HAP-1 (cell line): ENCODE measurements around the gene H6PD.

Experiments
- DNase-seq, 2 experiments: peaks; one replicate each; pipeline ENCODE4 v3.0.0-alpha.2; 2016 to 2020; ENCODE audit warnings: low spot score in 2 of 2
- H3K27me3 ChIP-seq: fragments of 250-450 bp; sonication (Bioruptor Pico); 2 replicates; pipeline ENCODE4 v1.5.1; 2020; ENCODE audit warnings: low read depth, mild to moderate bottlenecking, moderate library complexity
- H3K36me3 ChIP-seq: fragments of 250-450 bp; sonication (Bioruptor Pico); replicated peaks from 2 replicates; pipeline ENCODE4 v1.5.1; 2020; ENCODE audit warnings: mild to moderate bottlenecking
- H3K4me1 ChIP-seq: fragments of 250-450 bp; sonication (Bioruptor Pico); 2 replicates; pipeline ENCODE4 v1.5.1; 2020; ENCODE audit warnings: mild to moderate bottlenecking
- H3K4me3 ChIP-seq: fragments of 250-450 bp; sonication (Bioruptor Pico); 2 replicates; pipeline ENCODE4 v1.5.1; 2020; ENCODE audit warnings: mild to moderate bottlenecking, moderate library complexity
- H3K9me3 ChIP-seq: fragments of 250-450 bp; sonication (Bioruptor Pico); 2 replicates; pipeline ENCODE4 v1.5.1; 2020; ENCODE audit warnings: mild to moderate bottlenecking, moderate library complexity
- in situ Hi-C: fragments of 300-500 bp; cut with MboI; formaldehyde crosslinking; loops from 3 replicates; pipeline ENCODE4 v1.14.3; 2020; ENCODE audit warnings: low sequenced_read_pairs, inconsistent platforms, mixed read lengths

H6PD gene

DNA sequence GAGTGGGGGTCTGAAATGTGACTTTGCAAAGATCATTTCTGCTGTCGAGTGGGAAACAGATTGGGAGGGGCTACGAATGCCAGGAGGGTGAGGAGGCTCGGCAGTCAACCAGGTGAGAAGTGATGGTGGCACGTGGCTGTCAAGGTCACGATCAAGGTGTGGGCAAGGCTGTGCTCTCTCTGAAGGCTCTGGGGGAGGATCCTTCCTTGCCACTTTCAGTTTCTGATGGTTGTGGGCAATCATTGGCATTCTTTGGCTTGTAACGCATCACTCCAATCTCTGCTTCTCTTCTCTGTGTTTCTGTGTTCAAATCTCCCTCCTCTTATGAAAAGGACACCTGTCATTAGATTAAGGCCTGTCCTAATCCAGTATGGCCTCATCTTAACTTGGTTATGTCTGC, 52.0 kb downstream of the H6PD start:
- Histone ChIP-seq H3K36me3 (no peaks in the 10 kb centered on the region), H3K9me3 (peaks cover 11% of the 10 kb centered on the region), H3K4me3 (no peak overlapping the region), H3K27me3 (no peaks in the 10 kb centered on the region), H3K4me1 (no peaks in the 10 kb centered on the region)
- in situ Hi-C loops: loop anchor here (10.0 kb wide), 1 partner anchor 168 kb away; no protein-coding TSS in a partner anchor
- DNase-seq: no peak

DNA sequence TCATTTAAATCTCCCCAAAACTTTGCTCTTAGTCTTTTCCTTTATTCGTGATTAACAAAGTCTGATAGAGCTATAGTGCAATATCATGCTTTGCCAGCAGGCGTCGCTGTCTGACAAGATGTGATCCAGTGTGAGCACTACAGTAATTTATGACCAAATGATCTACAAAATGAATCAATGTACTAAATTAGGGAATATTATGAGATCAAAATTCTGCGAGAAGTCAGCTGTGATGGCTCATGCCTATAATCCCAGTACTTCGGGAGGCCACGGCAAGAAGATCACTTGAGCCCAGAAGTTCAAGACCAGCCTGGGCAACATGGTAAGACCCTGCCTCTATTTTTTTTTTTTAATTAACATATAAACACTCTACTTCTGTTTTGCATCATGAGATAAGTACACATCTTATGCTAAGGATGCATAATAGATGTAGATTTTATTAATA, 54.5 kb downstream of the H6PD start:
- Histone ChIP-seq H3K9me3 (peaks cover 11% of the 10 kb centered on the region), H3K4me1 (peaks cover 8% of the 10 kb centered on the region), H3K36me3 (no peaks in the 10 kb centered on the region), H3K4me3 (no peak overlapping the region), H3K27me3 (no peaks in the 10 kb centered on the region)
- in situ Hi-C loops: loop anchor here (10.0 kb wide), 1 partner anchor 166 kb away; no protein-coding TSS in a partner anchor
- peak; percentile 26 to 83 for DNase-seq

DNA sequence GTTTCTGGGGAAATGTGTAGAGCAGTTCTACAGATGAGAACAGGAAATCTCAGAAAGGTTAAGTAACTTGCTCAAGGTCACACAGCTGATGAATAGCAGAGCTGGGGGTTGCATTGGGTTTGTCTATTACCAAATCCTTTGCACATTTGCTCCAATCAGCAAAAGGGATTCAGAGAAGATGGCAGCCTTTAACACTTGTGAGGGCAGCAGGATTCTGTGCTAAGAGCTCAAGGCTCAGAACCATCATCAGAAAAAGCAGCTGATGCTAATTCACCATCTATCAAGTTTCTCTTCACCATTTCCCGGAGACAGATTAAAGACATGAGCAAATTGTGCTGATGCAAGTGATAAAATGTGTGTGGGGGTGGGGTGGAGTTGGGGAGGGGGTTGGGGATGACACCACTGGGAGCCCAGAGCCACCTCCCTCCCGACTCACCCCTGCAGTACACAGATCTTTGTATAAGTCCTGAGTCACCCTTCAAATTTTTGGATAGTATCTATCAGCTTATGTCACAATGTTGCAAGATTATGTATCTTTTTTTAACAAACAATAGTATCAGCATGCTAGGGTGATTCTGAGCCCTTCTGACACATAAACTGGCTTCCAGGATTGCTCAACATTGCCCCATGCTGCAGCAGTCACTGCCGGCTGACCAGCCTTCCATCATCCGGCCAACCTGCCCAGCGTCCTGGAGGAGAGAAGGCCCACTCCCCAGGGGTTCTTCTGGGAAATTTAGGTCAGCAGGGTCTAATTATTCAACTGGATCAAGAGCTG, 55.3 kb downstream of the H6PD start:
- H3K4me3 ChIP-seq: no peak overlapping the region
- no peak for DNase-seq
- in situ Hi-C loops: loop anchor here (10.0 kb wide), 1 partner anchor 165 kb away; no protein-coding TSS in a partner anchor

DNA sequence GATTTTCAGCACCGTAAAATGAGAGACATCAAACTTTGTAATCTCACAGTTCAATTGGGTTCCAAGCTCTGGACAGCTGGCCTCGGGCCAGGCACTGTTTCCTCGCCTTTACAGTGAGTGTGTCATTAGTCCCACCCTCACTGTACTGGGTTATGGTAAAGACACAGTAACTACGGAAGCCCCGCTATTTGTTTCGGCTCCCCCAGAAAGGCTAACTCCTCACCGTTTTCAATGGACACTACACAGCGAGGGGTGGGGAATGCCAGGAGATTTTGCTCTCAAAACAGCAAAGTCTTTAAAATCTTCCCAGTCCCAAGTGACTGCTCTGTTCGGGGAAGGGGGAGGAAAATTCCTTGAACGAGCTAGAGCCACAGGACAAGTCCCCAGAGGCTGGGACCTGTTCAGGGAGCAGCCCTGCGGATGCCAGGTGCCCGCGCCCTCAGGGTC, 57.4 kb downstream of the H6PD start:
- in situ Hi-C loops: no loop called here
- Histone ChIP-seq H3K27me3 (no peaks in the 10 kb centered on the region), H3K9me3 (peaks cover 11% of the 10 kb centered on the region), H3K36me3 (no peaks in the 10 kb centered on the region), H3K4me1 (peaks cover 8% of the 10 kb centered on the region), H3K4me3 (peak overlapping the region; percentile 41)
- peak in 1 of 2 experiments; percentile 43 for DNase-seq

More for the DNA sequence above, 55.3 kb downstream of the H6PD start:
- H3K27me3 ChIP-seq: no peaks in the 10 kb centered on the region
- peaks cover 11% of the 10 kb centered on the region for H3K9me3 ChIP-seq
- peaks cover 8% of the 10 kb centered on the region for H3K4me1 ChIP-seq
- no peaks in the 10 kb centered on the region for H3K36me3 ChIP-seq

GRCh38 chr1:9292361-9293240, 58.0 kb downstream of the H6PD start, which contains the start of gene SPSB1:
Gene SPSB1, plus strand, starts transcription at chr1:9292894. Its CDS starts 62,998 bp downstream, at chr1:9355892.
- peaks cover 8% of the 10 kb centered on the region for H3K4me1 ChIP-seq
- DNase-seq: peak; percentile 73 to 82
- H3K4me3 ChIP-seq: peak within 1 kb of the TSS; percentile 63
- no peaks in the 10 kb centered on the region for H3K36me3 ChIP-seq
- in situ Hi-C loops: no loop called here
- no peaks in the 10 kb centered on the region for H3K27me3 ChIP-seq
- H3K9me3 ChIP-seq: peaks cover 11% of the 10 kb centered on the region

- Histone ChIP-seq H3K27me3 (no peaks in the 10 kb centered on the region), H3K4me1 (peaks cover 8% of the 10 kb centered on the region), H3K4me3 (peak overlapping the region; percentile 63), H3K36me3 (no peaks in the 10 kb centered on the region), H3K9me3 (peaks cover 9% of the 10 kb centered on the region)
- DNase-seq: no peak
- in situ Hi-C loops: no loop called here
Observed at GRCh38 chr1:9293241-9293532, 58.6 kb downstream of the H6PD start.

DNA sequence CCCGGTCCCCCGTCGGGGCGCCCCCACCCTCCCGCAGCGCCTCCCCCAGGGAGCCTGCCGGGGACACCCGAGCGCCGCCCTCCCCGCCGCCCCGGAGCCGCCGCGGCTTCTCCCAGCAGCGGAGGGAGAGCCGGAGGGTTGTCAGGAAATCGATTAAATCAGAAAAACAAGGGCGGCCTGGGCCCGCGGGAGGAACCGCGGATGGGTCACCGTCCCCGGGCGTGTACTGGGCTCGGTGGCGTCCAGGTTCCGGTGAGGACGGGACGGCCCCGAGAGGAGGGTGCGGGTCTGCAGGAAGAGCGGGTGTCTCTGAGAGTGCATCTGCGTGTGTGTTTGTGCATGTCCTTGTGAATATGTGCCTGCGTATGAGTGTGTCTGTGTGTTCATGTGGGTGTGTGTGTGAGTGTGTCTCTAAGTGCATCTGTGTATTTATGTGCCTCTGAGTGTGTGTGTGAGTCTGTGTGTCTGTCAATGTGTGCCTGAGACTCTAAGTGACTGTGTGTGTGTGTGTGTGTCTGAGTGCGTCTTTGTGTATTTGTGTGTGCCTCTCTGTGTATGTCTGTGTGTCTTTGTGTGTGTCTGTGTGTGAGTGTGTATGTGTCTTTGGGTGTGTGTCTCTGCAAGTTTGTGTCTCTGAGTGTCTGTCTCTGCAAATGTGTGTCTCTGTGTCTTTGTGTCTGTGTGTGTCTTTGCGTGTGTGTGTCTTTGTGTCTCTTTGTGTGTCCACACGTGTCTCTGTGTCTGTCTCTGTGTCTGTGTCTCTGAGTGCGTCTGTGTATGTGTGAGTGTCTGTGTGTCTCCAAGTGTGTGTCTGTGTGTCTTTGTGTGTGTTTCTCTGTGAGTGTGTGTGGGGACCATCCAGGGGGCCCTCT, 59.2 kb downstream of the H6PD start:
- peak overlapping the region; percentile 63 for H3K4me3 ChIP-seq
- no peaks in the 10 kb centered on the region for H3K27me3 ChIP-seq
- H3K9me3 ChIP-seq: peaks cover 3% of the 10 kb centered on the region; the same call in 1 of the 2 replicates
- in situ Hi-C loops: no loop called here
- peak in 1 of 2 experiments; percentile 40 for DNase-seq
- no peaks in the 10 kb centered on the region for H3K36me3 ChIP-seq
- H3K4me1 ChIP-seq: peaks cover 8% of the 10 kb centered on the region

GRCh38 chr1:9294405-9294773, 59.8 kb downstream of the H6PD start:
- DNase-seq: no peak
- Histone ChIP-seq H3K4me1 (peaks cover 8% of the 10 kb centered on the region), H3K4me3 (peak overlapping the region; percentile 63), H3K27me3 (no peaks in the 10 kb centered on the region), H3K9me3 (no peaks in the 10 kb centered on the region), H3K36me3 (no peaks in the 10 kb centered on the region)
- in situ Hi-C loops: no loop called here

- H3K4me1 ChIP-seq: peaks cover 8% of the 10 kb centered on the region
- no peaks in the 10 kb centered on the region for H3K9me3 ChIP-seq
- peak in 1 of 2 experiments; percentile 43 for DNase-seq
- H3K27me3 ChIP-seq: no peaks in the 10 kb centered on the region
- in situ Hi-C loops: no loop called here
- H3K36me3 ChIP-seq: no peaks in the 10 kb centered on the region
- H3K4me3 ChIP-seq: no peak overlapping the region
Observed at GRCh38 chr1:9294910-9295636, 60.5 kb downstream of the H6PD start.

DNA sequence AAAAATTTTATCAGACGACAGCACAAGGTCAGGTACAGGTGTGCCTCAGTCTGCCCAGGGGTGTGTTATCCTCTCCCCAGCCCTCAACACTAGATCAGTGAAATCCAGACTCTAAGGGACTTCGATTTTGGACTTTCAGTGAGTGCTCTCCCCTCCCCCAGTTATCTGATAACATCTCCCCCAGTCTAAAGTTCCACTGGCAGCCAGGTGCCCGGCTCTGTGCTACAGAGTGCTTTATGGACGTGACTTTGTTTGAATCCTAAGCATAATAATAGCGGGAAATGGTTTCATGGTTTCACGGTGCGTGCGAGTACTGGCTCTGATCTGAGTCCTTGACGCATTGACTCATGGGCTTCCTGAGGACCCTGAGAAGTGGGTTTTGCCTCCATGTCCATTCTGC, 61.3 kb downstream of the H6PD start:
- H3K36me3 ChIP-seq: no peaks in the 10 kb centered on the region
- in situ Hi-C loops: no loop called here
- H3K27me3 ChIP-seq: no peaks in the 10 kb centered on the region
- H3K9me3 ChIP-seq: no peaks in the 10 kb centered on the region
- H3K4me1 ChIP-seq: peaks cover 8% of the 10 kb centered on the region
- DNase-seq: no peak
- H3K4me3 ChIP-seq: no peak overlapping the region

- in situ Hi-C loops: no loop called here
- DNase-seq: no peak
- no peaks in the 10 kb centered on the region for H3K27me3 ChIP-seq
Observed at GRCh38 chr1:9296850-9297249, 62.3 kb downstream of the H6PD start.

DNA sequence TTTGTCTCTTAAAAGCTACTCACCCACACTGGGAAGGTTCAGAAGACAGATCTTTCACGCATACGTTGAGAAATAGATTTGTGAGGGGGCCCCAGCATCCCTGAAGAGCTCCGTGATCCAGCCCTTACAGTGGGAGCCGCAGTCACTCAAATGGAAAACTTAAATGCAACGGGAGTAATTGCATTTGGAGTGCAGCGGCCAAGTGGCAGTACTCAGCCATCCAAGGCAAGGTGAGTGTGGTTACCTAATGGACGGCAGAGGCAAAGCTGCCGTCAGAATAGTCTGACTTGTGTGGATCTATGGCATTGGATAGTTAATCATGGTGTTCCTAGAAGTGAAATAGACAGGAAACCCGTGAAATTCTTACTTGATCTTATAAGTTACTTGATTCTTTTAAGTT, 63.3 kb downstream of the H6PD start:
- Histone ChIP-seq H3K27me3 (no peaks in the 10 kb centered on the region), H3K4me3 (no peak overlapping the region), H3K9me3 (no peaks in the 10 kb centered on the region), H3K4me1 (no peaks in the 10 kb centered on the region), H3K36me3 (no peaks in the 10 kb centered on the region)
- DNase-seq: no peak
- in situ Hi-C loops: no loop called here

More at GRCh38 chr1:9296850-9297249, 62.3 kb downstream of the H6PD start:
- no peaks in the 10 kb centered on the region for H3K9me3 ChIP-seq
- H3K4me1 ChIP-seq: peaks cover 6% of the 10 kb centered on the region
- no peak overlapping the region for H3K4me3 ChIP-seq
- no peaks in the 10 kb centered on the region for H3K36me3 ChIP-seq

GRCh38 chr1:9298282-9298681, 63.7 kb downstream of the H6PD start:
- Histone ChIP-seq H3K27me3 (no peaks in the 10 kb centered on the region), H3K4me3 (no peak overlapping the region), H3K4me1 (no peaks in the 10 kb centered on the region; the same call in 1 of the 2 replicates), H3K36me3 (no peaks in the 10 kb centered on the region), H3K9me3 (no peaks in the 10 kb centered on the region)
- DNase-seq: no peak
- in situ Hi-C loops: no loop called here
